ENCODE data around the gene SLC25A21.

GRCh38 chr14:37124614-37125013 is 47.8 kb downstream of the SLC25A21 start:
- TF ChIP-seq POLR2A (IDR thresholded peaks at IDR 0.05; ENCODE audit: low read depth) = no peak
- TF ChIP-seq CTCF (IDR thresholded peaks at IDR 0.05) = no peak
